Caco-2 (cell line): ENCODE measurements around the gene GPATCH8. TPM values are rescaled to one million over a fixed set of nuclear protein-coding genes. Genes with fewer than 3 reads are reported as not detected.

Source experiments
- BruUV-seq: library from RNA; stranded (reverse); fragments of 400-500 nt; replicated peaks from 2 replicates; lab custom pipeline; 2021; lab: Mats Ljungman, UMichigan
- CTCF ChIA-PET: fragments of 300-600 bp; sonication (Branson Sonifier 250); formaldehyde crosslinking; loops from one replicate; lab custom pipeline; 2022; ENCODE audit warnings: antibody characterized with exemption; lab: Charles Lee
- POLR2A ChIA-PET: fragments of 300-600 bp; sonication (Branson Sonifier 250); formaldehyde crosslinking; loops from one replicate; lab custom pipeline; 2022; ENCODE audit warnings: antibody characterized with exemption; lab: Charles Lee
- DNase-seq, 2 experiments: peaks; one replicate each; pipeline versions ENCODE4 v3.0.0 to v3.0.0-alpha.2; 2020 to 2022
- H3K27me3 ChIP-seq: replicated peaks from 2 replicates; pipeline ENCODE4 v1.6.0; 2011; ENCODE audit warnings: low read length; ENCODE audit not compliant: control insufficient read depth, insufficient read depth
- H3K36me3 ChIP-seq: 2 replicates; pipeline ENCODE4 v1.5.1; 2011; ENCODE audit warnings: low read length; ENCODE audit not compliant: control insufficient read depth, insufficient read depth
- H3K4me1 ChIP-seq: fragments of 250-450 bp; sonication (Bioruptor Pico); 2 replicates; pipeline ENCODE4 v1.5.1; 2020; ENCODE audit warnings: mild to moderate bottlenecking
- H3K4me3 ChIP-seq: 2 replicates; pipeline ENCODE4 v1.5.1; 2011; ENCODE audit warnings: low read depth, mild to moderate bottlenecking, control low read depth, low read length
- H3K9me3 ChIP-seq: fragments of 250-450 bp; sonication (Bioruptor Pico); 2 replicates; pipeline ENCODE4 v1.5.1; 2020; ENCODE audit warnings: mild to moderate bottlenecking, moderate library complexity
- H3K27ac Mint-ChIP-seq: one replicate; pipeline ENCODE4 v1.8.0; 2022; ENCODE audit warnings: mixed read lengths; ENCODE audit not compliant: unreplicated experiment
- H3K27me3 Mint-ChIP-seq: one replicate; pipeline ENCODE4 v1.8.0; 2022; ENCODE audit warnings: mixed read lengths; ENCODE audit not compliant: insufficient read depth, unreplicated experiment
- H3K36me3 Mint-ChIP-seq: one replicate; pipeline ENCODE4 v1.8.0; 2022; ENCODE audit warnings: mild to moderate bottlenecking, mixed read lengths; ENCODE audit not compliant: insufficient read depth, unreplicated experiment
- H3K4me1 Mint-ChIP-seq: one replicate; pipeline ENCODE4 v1.8.0; 2022; ENCODE audit warnings: low read depth, mixed read lengths; ENCODE audit not compliant: unreplicated experiment
- H3K4me3 Mint-ChIP-seq: one replicate; pipeline ENCODE4 v1.8.0; 2022; ENCODE audit warnings: mild to moderate bottlenecking, moderate library complexity, mixed read lengths; ENCODE audit not compliant: unreplicated experiment
- H3K9me3 Mint-ChIP-seq: one replicate; pipeline ENCODE4 v1.8.0; 2022; ENCODE audit warnings: mixed read lengths; ENCODE audit not compliant: unreplicated experiment
- CTCF ChIP-seq, 2 experiments: fragments of 200-600 bp in 1 of 2; IDR thresholded peaks; 1 replicate in 1 of 2; 2 replicates in 1 of 2; pipeline versions ENCODE4 v1.5.1 to v1.8.0; 2011 to 2022; ENCODE audit warnings: antibody characterized with exemption in 1 of 2, control low read depth in 1 of 2, inconsistent platforms in 1 of 2, low read depth in 1 of 2, low read length in 1 of 2, mild to moderate bottlenecking in 1 of 2, moderate library complexity in 1 of 2; ENCODE audit not compliant: insufficient read depth in 1 of 2, severe bottlenecking in 1 of 2, unreplicated experiment in 1 of 2
- intact Hi-C: fragments of 100-400 bp; cut with micrococcal nuclease; formaldehyde crosslinking; loops from one replicate; pipeline ENCODE4 v1.10.0; 2022; ENCODE audit not compliant: unreplicated experiment
- total RNA-seq: library from RNA; stranded (reverse); gene quantifications from 2 replicates; pipeline ENCODE4 v1.2.3, GENCODE V29; 2022

The GPATCH8 gene
- total RNA-seq, 1 experiment from 2014 or later = 53.4 TPM

DNA sequence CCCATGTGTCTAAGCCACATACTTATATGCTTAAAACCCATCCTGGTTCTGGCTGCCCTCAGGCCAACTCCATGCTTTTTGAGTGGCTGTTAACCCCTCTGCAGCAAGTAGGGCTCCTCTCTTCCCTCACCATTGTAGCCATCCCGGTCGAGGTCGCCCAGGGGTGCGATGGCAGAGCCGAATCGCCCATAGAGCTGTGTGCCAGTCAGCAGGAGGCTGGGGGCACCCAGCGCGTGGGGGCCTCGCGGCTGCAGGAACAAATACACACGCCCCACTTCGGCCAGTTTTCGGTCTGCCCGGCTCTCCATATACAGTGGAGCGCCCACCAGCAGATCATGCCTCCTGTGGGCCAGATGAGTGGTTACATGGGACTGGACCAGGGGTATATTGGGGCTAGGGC is 119.8 kb downstream of the GPATCH8 start:
- DNase-seq = no peak
- no peak overlapping the region for H3K27ac Mint-ChIP-seq
- no peaks in the 10 kb centered on the region for H3K36me3 ChIP-seq
- BruUV-seq = no TSS peak
- H3K9me3 Mint-ChIP-seq = no peaks in the 10 kb centered on the region
- H3K4me3 Mint-ChIP-seq = no peak overlapping the region
- H3K4me1 Mint-ChIP-seq = no peaks in the 10 kb centered on the region
- peaks cover 9% of the 10 kb centered on the region for H3K27me3 Mint-ChIP-seq
- intact Hi-C loops = no loop called here
- no peaks in the 10 kb centered on the region for H3K36me3 Mint-ChIP-seq
- POLR2A ChIA-PET = no interaction called here
- H3K4me3 ChIP-seq = no peak overlapping the region
- CTCF ChIA-PET = no interaction called here
- H3K27me3 ChIP-seq = no peaks in the 10 kb centered on the region
- H3K4me1 ChIP-seq = no peaks in the 10 kb centered on the region
- no peak for TF ChIP-seq CTCF (IDR thresholded peaks at IDR 0.05; ENCODE audit: insufficient read depth in 1 of 2, low read depth in 1 of 2, low read length in 1 of 2, severe bottlenecking in 1 of 2, unreplicated experiment in 1 of 2)
- no peaks in the 10 kb centered on the region for H3K9me3 ChIP-seq

- intact Hi-C loops = no loop called here
- Histone ChIP-seq H3K9me3 (no peaks in the 10 kb centered on the region), H3K36me3 (no peaks in the 10 kb centered on the region), H3K4me1 (no peaks in the 10 kb centered on the region), H3K4me3 (no peak overlapping the region), H3K27me3 (no peaks in the 10 kb centered on the region)
- no peak overlapping the region for H3K27ac Mint-ChIP-seq
- POLR2A ChIA-PET = no interaction called here
- CTCF ChIA-PET = no interaction called here
- H3K36me3 Mint-ChIP-seq = no peaks in the 10 kb centered on the region
- peaks cover 10% of the 10 kb centered on the region for H3K27me3 Mint-ChIP-seq
- no TSS peak for BruUV-seq
- no peaks in the 10 kb centered on the region for H3K4me1 Mint-ChIP-seq
- H3K4me3 Mint-ChIP-seq = no peak overlapping the region
- no peaks in the 10 kb centered on the region for H3K9me3 Mint-ChIP-seq
- DNase-seq = no peak
- no peak for TF ChIP-seq CTCF (IDR thresholded peaks at IDR 0.05; ENCODE audit: insufficient read depth in 1 of 2, low read depth in 1 of 2, low read length in 1 of 2, severe bottlenecking in 1 of 2, unreplicated experiment in 1 of 2)
Measured at GRCh38 chr17:44382917-44383316, 120.3 kb downstream of the GPATCH8 start.

DNA sequence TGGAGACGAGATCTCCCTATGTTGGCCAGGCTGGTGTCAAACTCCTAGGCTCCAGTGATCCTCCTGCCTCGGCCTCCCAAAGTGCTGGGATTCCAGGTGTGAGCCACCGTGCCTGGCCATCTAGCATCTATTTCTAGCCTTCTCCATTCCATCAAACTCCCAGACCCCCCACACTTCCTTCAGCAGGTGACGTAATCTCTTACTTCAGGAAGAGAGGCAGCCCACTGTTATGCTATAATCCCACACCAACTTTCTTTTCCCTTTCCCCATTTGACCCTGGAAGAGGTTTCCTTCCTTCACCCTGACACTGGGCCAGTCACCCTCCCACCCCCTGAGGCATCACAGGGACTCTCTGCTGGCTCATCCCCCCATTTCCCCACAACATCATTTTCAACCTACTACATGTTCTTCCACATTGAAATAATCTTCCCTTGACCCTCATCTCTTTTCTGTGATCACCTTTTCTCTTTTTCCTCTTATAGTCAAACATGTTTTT is 121.3 kb downstream of the GPATCH8 start:
- H3K27me3 Mint-ChIP-seq = peaks cover 10% of the 10 kb centered on the region
- no peaks in the 10 kb centered on the region for H3K9me3 Mint-ChIP-seq
- Histone ChIP-seq H3K4me3 (no peak overlapping the region), H3K9me3 (no peaks in the 10 kb centered on the region), H3K4me1 (no peaks in the 10 kb centered on the region), H3K36me3 (no peaks in the 10 kb centered on the region), H3K27me3 (no peaks in the 10 kb centered on the region)
- no peak overlapping the region for H3K27ac Mint-ChIP-seq
- POLR2A ChIA-PET = no interaction called here
- no peak for DNase-seq
- CTCF ChIA-PET = interaction anchor here (0.7 kb wide), 1 partner anchor 248 kb away, joined by 3 read pairs; no protein-coding TSS in a partner anchor
- H3K4me3 Mint-ChIP-seq = no peak overlapping the region
- intact Hi-C loops = no loop called here
- H3K4me1 Mint-ChIP-seq = no peaks in the 10 kb centered on the region
- TF ChIP-seq CTCF (IDR thresholded peaks at IDR 0.05; ENCODE audit: insufficient read depth in 1 of 2, low read depth in 1 of 2, low read length in 1 of 2, severe bottlenecking in 1 of 2, unreplicated experiment in 1 of 2) = no peak
- H3K36me3 Mint-ChIP-seq = no peaks in the 10 kb centered on the region
- BruUV-seq = no TSS peak
